Neural crest cell (in vitro differentiated cells): Measurements from ENCODE around the gene DOCK10. TPM values are rescaled to one million over a fixed set of nuclear protein-coding genes. Genes with fewer than 3 reads are reported as not detected.

Experiments
- DNase-seq: peaks from one replicate; pipeline ENCODE4 v3.0.0; 2021; ENCODE audit warnings: low read depth, mixed read lengths, low spot score
- H3K27ac Mint-ChIP-seq: one replicate; pipeline ENCODE4 v1.8.0; 2021; ENCODE audit warnings: mild to moderate bottlenecking, mixed read lengths; ENCODE audit not compliant: unreplicated experiment
- H3K27me3 Mint-ChIP-seq: 2 replicates; pipeline ENCODE4 v1.8.0; 2021; ENCODE audit warnings: low read depth, mild to moderate bottlenecking, mixed read lengths
- H3K36me3 Mint-ChIP-seq: 2 replicates; pipeline ENCODE4 v1.8.0; 2021; ENCODE audit warnings: low read depth, mild to moderate bottlenecking, mixed read lengths
- H3K4me1 Mint-ChIP-seq: 2 replicates; pipeline ENCODE4 v1.8.0; 2021; ENCODE audit warnings: mixed read lengths
- H3K4me3 Mint-ChIP-seq: one replicate; pipeline ENCODE4 v1.8.0; 2021; ENCODE audit warnings: mild to moderate bottlenecking, mixed read lengths
- H3K9me3 Mint-ChIP-seq: 2 replicates; pipeline ENCODE4 v1.8.0; 2021; ENCODE audit warnings: mixed read lengths
- total RNA-seq: library from RNA; stranded (reverse); gene quantifications from 2 replicates; pipeline ENCODE4 v1.2.1, GENCODE V29; 2021
- TF ChIP-seq, protein P1 (sequence below): fragments of 200-600 bp; sonication (generic); conservative IDR thresholded peaks from 2 replicates; pipeline ENCODE4 v1.5.0; 2021; ENCODE audit warnings: antibody characterized with exemption, mild to moderate bottlenecking

The DOCK10 gene
- total RNA-seq, 1 donor from 2014 or later: 29.7 TPM

GRCh38 chr2:225030893-225031292 is 11.4 kb downstream of the DOCK10 start:
- no peak overlapping the region for H3K4me3 Mint-ChIP-seq

GRCh38 chr2:225030203-225030602 is 12.1 kb downstream of the DOCK10 start:
- H3K9me3 Mint-ChIP-seq: peaks cover 2% of the 10 kb centered on the region
- H3K27ac Mint-ChIP-seq: peak overlapping the region; percentile 78
- no peaks in the 10 kb centered on the region for H3K27me3 Mint-ChIP-seq

More at GRCh38 chr2:225030893-225031292, 11.4 kb downstream of the DOCK10 start:
- no peak overlapping the region for H3K27ac Mint-ChIP-seq
- H3K9me3 Mint-ChIP-seq: peaks cover 2% of the 10 kb centered on the region
- TF ChIP-seq, protein P1, sequence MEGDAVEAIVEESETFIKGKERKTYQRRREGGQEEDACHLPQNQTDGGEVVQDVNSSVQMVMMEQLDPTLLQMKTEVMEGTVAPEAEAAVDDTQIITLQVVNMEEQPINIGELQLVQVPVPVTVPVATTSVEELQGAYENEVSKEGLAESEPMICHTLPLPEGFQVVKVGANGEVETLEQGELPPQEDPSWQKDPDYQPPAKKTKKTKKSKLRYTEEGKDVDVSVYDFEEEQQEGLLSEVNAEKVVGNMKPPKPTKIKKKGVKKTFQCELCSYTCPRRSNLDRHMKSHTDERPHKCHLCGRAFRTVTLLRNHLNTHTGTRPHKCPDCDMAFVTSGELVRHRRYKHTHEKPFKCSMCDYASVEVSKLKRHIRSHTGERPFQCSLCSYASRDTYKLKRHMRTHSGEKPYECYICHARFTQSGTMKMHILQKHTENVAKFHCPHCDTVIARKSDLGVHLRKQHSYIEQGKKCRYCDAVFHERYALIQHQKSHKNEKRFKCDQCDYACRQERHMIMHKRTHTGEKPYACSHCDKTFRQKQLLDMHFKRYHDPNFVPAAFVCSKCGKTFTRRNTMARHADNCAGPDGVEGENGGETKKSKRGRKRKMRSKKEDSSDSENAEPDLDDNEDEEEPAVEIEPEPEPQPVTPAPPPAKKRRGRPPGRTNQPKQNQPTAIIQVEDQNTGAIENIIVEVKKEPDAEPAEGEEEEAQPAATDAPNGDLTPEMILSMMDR: no peak
- no peaks in the 10 kb centered on the region for H3K27me3 Mint-ChIP-seq
- H3K4me1 Mint-ChIP-seq: peaks cover 12% of the 10 kb centered on the region
- no peak for DNase-seq
- peaks cover 2% of the 10 kb centered on the region for H3K36me3 Mint-ChIP-seq

DNA sequence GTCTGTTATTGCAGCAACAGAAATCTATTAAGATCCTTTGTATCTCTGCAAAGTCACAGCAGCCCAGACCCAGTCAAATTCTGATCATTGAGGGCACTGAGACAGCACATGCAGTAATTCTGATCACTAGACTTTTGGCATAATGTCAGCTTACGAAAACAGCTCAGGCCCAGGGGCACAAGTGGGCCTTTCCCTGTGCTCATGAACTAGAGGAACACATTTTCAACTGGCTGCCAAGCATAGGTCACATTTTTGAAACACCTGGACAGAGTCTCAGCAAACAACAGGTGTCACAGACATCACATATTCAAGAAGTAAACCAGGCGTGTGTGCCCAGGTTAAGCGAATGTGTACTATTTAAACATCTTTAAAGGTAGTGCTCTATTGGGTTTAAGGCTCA is 13.7 kb downstream of the DOCK10 start:
- H3K27ac Mint-ChIP-seq: no peak overlapping the region
- TF ChIP-seq, protein P1: no peak
- DNase-seq: no peak

More at GRCh38 chr2:225030203-225030602, 12.1 kb downstream of the DOCK10 start:
- H3K4me3 Mint-ChIP-seq: no peak overlapping the region
- TF ChIP-seq, protein P1: no peak
- DNase-seq: no peak
- H3K4me1 Mint-ChIP-seq: peaks cover 12% of the 10 kb centered on the region
- H3K36me3 Mint-ChIP-seq: peaks cover 2% of the 10 kb centered on the region

DNA sequence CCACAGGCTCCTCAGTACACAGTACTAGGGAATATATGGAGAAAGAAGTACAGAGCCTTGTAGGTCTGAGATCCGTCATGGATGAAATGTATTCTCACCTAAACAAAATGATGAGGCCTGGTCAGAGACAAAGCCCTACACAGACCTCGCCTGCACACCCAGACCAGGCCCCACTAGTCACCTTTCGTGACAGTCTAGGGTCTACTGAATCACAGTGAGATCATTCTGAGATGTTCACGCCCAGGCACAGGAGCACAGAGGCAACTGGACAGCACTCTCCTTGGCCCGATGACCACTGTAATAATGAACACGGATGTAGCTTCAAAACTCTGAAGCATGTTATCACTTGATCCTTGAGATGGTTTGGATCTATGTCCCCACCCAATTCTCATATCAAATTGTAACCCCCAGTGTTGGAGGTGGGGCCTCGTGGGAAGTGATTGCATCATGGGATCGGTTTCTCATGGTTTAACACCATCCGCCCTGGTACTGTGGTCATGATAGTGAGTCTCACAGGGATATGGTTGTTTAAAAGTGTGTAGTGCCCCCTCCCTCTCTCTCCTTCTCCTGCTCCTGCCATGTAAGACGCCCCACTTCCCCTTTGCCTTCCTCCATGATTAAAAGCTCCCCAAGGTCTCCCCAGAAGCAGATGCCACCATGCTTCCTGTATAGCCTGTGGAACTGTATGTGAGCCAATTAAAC is 15.1 kb downstream of the DOCK10 start:
- TF ChIP-seq, protein P1: no peak
- no peaks in the 10 kb centered on the region for H3K9me3 Mint-ChIP-seq
- H3K4me1 Mint-ChIP-seq: peaks cover 10% of the 10 kb centered on the region
- H3K27ac Mint-ChIP-seq: no peak overlapping the region
- DNase-seq: no peak
- no peaks in the 10 kb centered on the region for H3K36me3 Mint-ChIP-seq
- H3K4me3 Mint-ChIP-seq: no peak overlapping the region
- no peaks in the 10 kb centered on the region for H3K27me3 Mint-ChIP-seq

More for the DNA sequence above, 13.7 kb downstream of the DOCK10 start:
- H3K9me3 Mint-ChIP-seq: no peaks in the 10 kb centered on the region
- H3K4me1 Mint-ChIP-seq: peaks cover 3% of the 10 kb centered on the region
- H3K27me3 Mint-ChIP-seq: no peaks in the 10 kb centered on the region
- no peak overlapping the region for H3K4me3 Mint-ChIP-seq
- no peaks in the 10 kb centered on the region for H3K36me3 Mint-ChIP-seq

DNA sequence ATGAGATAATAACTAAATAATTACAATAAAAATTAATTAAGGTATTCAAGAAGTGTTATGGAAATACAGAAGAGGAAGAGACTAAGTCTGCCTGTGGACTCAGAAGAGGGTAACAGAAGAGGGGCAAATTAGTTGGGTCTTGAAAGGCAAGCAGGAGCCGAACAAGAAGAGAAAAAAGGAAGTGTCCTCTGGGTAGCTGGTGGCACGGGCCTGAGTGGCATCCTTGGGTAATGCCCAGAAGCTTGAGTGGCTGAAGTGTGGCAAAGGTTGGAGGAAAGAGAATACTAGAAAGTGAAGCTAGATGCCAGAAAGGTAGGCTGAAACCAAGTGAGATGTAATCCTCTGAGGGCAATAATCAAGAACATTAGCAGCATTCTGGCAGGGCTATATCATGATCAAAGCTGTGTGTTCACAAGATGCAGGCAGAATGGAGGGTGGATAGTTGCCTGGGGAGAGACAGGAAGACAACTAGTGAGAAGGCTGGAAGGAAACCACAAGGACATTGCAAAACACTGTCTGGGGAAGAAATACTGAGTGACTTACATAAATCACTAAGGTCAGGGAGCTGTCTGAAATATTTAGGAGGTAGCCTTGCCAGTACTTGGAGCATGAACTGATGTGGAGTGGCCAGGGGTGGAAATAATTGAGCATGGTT is 16.2 kb downstream of the DOCK10 start:
- Mint-ChIP-seq H3K4me3 (no peak overlapping the region), H3K27ac (no peak overlapping the region), H3K27me3 (no peaks in the 10 kb centered on the region), H3K4me1 (peaks cover 12% of the 10 kb centered on the region), H3K36me3 (no peaks in the 10 kb centered on the region), H3K9me3 (no peaks in the 10 kb centered on the region)
- TF ChIP-seq, protein P1: no peak
- no peak for DNase-seq
